ENCODE results near the gene MARVELD1. TPM values are rescaled to one million over a fixed set of nuclear protein-coding genes. Genes with fewer than 3 reads are reported as not detected.

The MARVELD1 gene
- total RNA-seq, 2 donors from 2014 or later: 32.8 to 35.3 TPM

- Histone ChIP-seq H3K27me3 (replicated peaks; ENCODE audit: insufficient read depth) (no peaks in the 10 kb centered on the region), H3K27ac (no peak overlapping the region), H3K36me3 (peaks cover 12 to 18% of the 10 kb centered on the region in 2 donors), H3K4me3 (no peak overlapping the region), H3K9me3 (no peaks in the 10 kb centered on the region), H3K4me1 (replicated peaks) (no peaks in the 10 kb centered on the region)
- 77% methylated on average over 10 of the region's 10 CpGs for WGBS
- TF ChIP-seq POLR2A (IDR thresholded peaks at IDR 0.05): no peak
- TF ChIP-seq POLR2AphosphoS5 (IDR thresholded peaks at IDR 0.05): no peak
- TF ChIP-seq CTCF (IDR thresholded peaks at IDR 0.05): no peak
- DNase-seq (ENCODE audit: low spot score): no peak
- intact Hi-C loops (cut with DNase I): no loop called here
These were observed 34.6 kb downstream of the MARVELD1 start for GRCh38 chr10:97748116-97748515.

GRCh38 chr10:97752956-97753355 is 39.4 kb downstream of the MARVELD1 start:
- TF ChIP-seq POLR2A (IDR thresholded peaks at IDR 0.05) (no peak), POLR2AphosphoS5 (IDR thresholded peaks at IDR 0.05) (no peak)

GRCh38 chr10:97754726-97755125 is 41.2 kb downstream of the MARVELD1 start:
- H3K9me3 ChIP-seq: no peaks in the 10 kb centered on the region
- WGBS: 49% methylated on average over 4 of the region's 4 CpGs
- no peak overlapping the region for H3K4me3 ChIP-seq
- H3K27me3 ChIP-seq (replicated peaks; ENCODE audit: insufficient read depth): no peaks in the 10 kb centered on the region
- TF ChIP-seq CTCF (IDR thresholded peaks at IDR 0.05) (no peak), POLR2AphosphoS5 (IDR thresholded peaks at IDR 0.05) (no peak), POLR2A (IDR thresholded peaks at IDR 0.05) (no peak)
- peaks cover 16 to 28% of the 10 kb centered on the region in 2 donors for H3K36me3 ChIP-seq
- intact Hi-C loops (cut with DNase I): no loop called here
- no peaks in the 10 kb centered on the region for H3K4me1 ChIP-seq (replicated peaks)
- DNase-seq (ENCODE audit: low spot score): no peak
- no peak overlapping the region for H3K27ac ChIP-seq

More at GRCh38 chr10:97752956-97753355, 39.4 kb downstream of the MARVELD1 start:
- intact Hi-C loops (cut with DNase I): no loop called here
- Histone ChIP-seq H3K4me3 (no peak overlapping the region), H3K27me3 (replicated peaks; ENCODE audit: insufficient read depth) (no peaks in the 10 kb centered on the region), H3K27ac (no peak overlapping the region), H3K36me3 (peaks cover 16 to 33% of the 10 kb centered on the region in 2 donors), H3K4me1 (replicated peaks) (no peaks in the 10 kb centered on the region), H3K9me3 (no peaks in the 10 kb centered on the region)
- DNase-seq (ENCODE audit: low spot score): no peak
- WGBS: 92% methylated on average over 18 of the region's 18 CpGs

- Histone ChIP-seq H3K27me3 (replicated peaks; ENCODE audit: insufficient read depth) (no peaks in the 10 kb centered on the region), H3K9me3 (no peaks in the 10 kb centered on the region), H3K4me1 (replicated peaks) (no peaks in the 10 kb centered on the region), H3K36me3 (peaks cover 15 to 22% of the 10 kb centered on the region in 2 donors), H3K27ac (no peak overlapping the region), H3K4me3 (no peak overlapping the region)
- intact Hi-C loops (cut with DNase I): no loop called here
- no peak for DNase-seq (ENCODE audit: low spot score)
- 92% methylated on average over 6 of the region's 6 CpGs for WGBS
- no peak for TF ChIP-seq POLR2A (IDR thresholded peaks at IDR 0.05)
These were observed 42.2 kb downstream of the MARVELD1 start for GRCh38 chr10:97755718-97756117.

GRCh38 chr10:97757471-97757870 is 43.9 kb downstream of the MARVELD1 start:
- DNase-seq (ENCODE audit: low spot score): no peak
- Histone ChIP-seq H3K36me3 (peaks cover 9 to 22% of the 10 kb centered on the region in 2 donors), H3K4me3 (no peak overlapping the region), H3K4me1 (replicated peaks) (no peaks in the 10 kb centered on the region), H3K9me3 (no peaks in the 10 kb centered on the region), H3K27me3 (replicated peaks; ENCODE audit: insufficient read depth) (no peaks in the 10 kb centered on the region), H3K27ac (no peak overlapping the region)
- intact Hi-C loops (cut with DNase I): no loop called here
- TF ChIP-seq CTCF (IDR thresholded peaks at IDR 0.05) (no peak), POLR2AphosphoS5 (IDR thresholded peaks at IDR 0.05) (no peak), POLR2A (IDR thresholded peaks at IDR 0.05) (no peak)
- 86% methylated on average over 6 of the region's 6 CpGs for WGBS

GRCh38 chr10:97759158-97759887 is 45.8 kb downstream of the MARVELD1 start:
- H3K9me3 ChIP-seq: no peaks in the 10 kb centered on the region
- intact Hi-C loops (cut with DNase I): loop anchor here (2.0 kb wide), 1 partner anchor 109 kb away; no protein-coding TSS in a partner anchor
- DNase-seq (ENCODE audit: low spot score): peak; percentile 21
- TF ChIP-seq POLR2AphosphoS5 (IDR thresholded peaks at IDR 0.05): no peak
- no peak for TF ChIP-seq POLR2A (IDR thresholded peaks at IDR 0.05)
- peak in 3 of 4 experiments; percentile 47 to 68 (median 51) for TF ChIP-seq CTCF (IDR thresholded peaks at IDR 0.05)
- H3K4me1 ChIP-seq (replicated peaks): no peaks in the 10 kb centered on the region
- H3K36me3 ChIP-seq: peaks cover 2 to 6% of the 10 kb centered on the region in 2 donors
- no peaks in the 10 kb centered on the region for H3K27me3 ChIP-seq (replicated peaks; ENCODE audit: insufficient read depth)
- no peak overlapping the region for H3K4me3 ChIP-seq
- no peak overlapping the region for H3K27ac ChIP-seq
- WGBS: 64% methylated on average over 4 of the region's 5 CpGs

All from prostate gland (tissue), 2 donors.